Measurements from ENCODE around the gene SLC5A6. TPM values are rescaled to one million over a fixed set of nuclear protein-coding genes. Genes with fewer than 3 reads are reported as not detected.

The SLC5A6 gene
- 100 to 1,000 TPM; 147 to 190 TPM for total RNA-seq
- total RNA-seq, result 39.7 to 100 reads per million in 2 donors

GRCh38 chr2:27211943-27212625 lies at the start of gene SLC5A6, which contains the start of gene ATRAID:
Gene SLC5A6, minus strand, starts transcription at chr2:27212268. Its CDS starts 4,618 bp downstream, at chr2:27207650.
Gene ATRAID, plus strand, starts transcription at chr2:27212041. Its CDS starts 328 bp downstream, at chr2:27212369.
- H3K4me1 Mint-ChIP-seq, result peaks cover 34% of the 10 kb centered on the region
- H3K27me3 Mint-ChIP-seq, result no peaks in the 10 kb centered on the region
- DNase-seq, result peak; percentile 82 to 85 (median 84)
- peak within 1 kb of the TSS; percentile 99 for H3K4me3 Mint-ChIP-seq
- H3K27ac Mint-ChIP-seq, result peak within 1 kb of the TSS; percentile 99
- peaks cover 7% of the 10 kb centered on the region for H3K36me3 Mint-ChIP-seq (ENCODE audit: low read depth)
- H3K9me3 ChIP-seq (ENCODE audit: control insufficient read depth, low read length, poor library complexity, severe bottlenecking), result no peaks in the 10 kb centered on the region
- peak; percentile 90 for ATAC-seq

- H3K4me1 Mint-ChIP-seq, result peaks cover 30% of the 10 kb centered on the region
- ATAC-seq, result no peak
- H3K27me3 Mint-ChIP-seq, result peaks cover 70% of the 10 kb centered on the region
- no peak for DNase-seq
- peak overlapping the region; percentile 39 for H3K27ac Mint-ChIP-seq
- peak overlapping the region; percentile 90 for H3K4me3 Mint-ChIP-seq
- peaks cover 27% of the 10 kb centered on the region for H3K36me3 Mint-ChIP-seq (ENCODE audit: low read depth)
- no peaks in the 10 kb centered on the region for H3K9me3 ChIP-seq (ENCODE audit: control insufficient read depth, low read length, poor library complexity, severe bottlenecking)
Measured at GRCh38 chr2:27261241-27261925, 49.3 kb upstream of the SLC5A6 start.

- DNase-seq (no peak), ATAC-seq (no peak)
- Mint-ChIP-seq H3K36me3 (ENCODE audit: low read depth) (peaks cover 18% of the 10 kb centered on the region), H3K27me3 (peaks cover 75% of the 10 kb centered on the region), H3K4me3 (no peak overlapping the region), H3K4me1 (peaks cover 16% of the 10 kb centered on the region), H3K27ac (no peak overlapping the region)
- no peaks in the 10 kb centered on the region for H3K9me3 ChIP-seq (ENCODE audit: control insufficient read depth, low read length, poor library complexity, severe bottlenecking)
Measured at GRCh38 chr2:27258051-27258450, 46.0 kb upstream of the SLC5A6 start.

- DNase-seq (no peak), ATAC-seq (no peak)
- no peak overlapping the region for H3K27ac Mint-ChIP-seq
- no peaks in the 10 kb centered on the region for H3K9me3 ChIP-seq (ENCODE audit: control insufficient read depth, low read length, poor library complexity, severe bottlenecking)
- H3K36me3 Mint-ChIP-seq (ENCODE audit: low read depth), result peaks cover 18% of the 10 kb centered on the region
- H3K4me1 Mint-ChIP-seq, result peaks cover 14% of the 10 kb centered on the region
- H3K27me3 Mint-ChIP-seq, result peaks cover 75% of the 10 kb centered on the region
- no peak overlapping the region for H3K4me3 Mint-ChIP-seq
Measured at GRCh38 chr2:27256855-27257454, 44.9 kb upstream of the SLC5A6 start.

GRCh38 chr2:27255660-27256059 lies 43.6 kb upstream of the SLC5A6 start:
- DNase-seq (no peak), ATAC-seq (no peak)
- Mint-ChIP-seq H3K4me1 (peaks cover 5% of the 10 kb centered on the region), H3K27ac (no peak overlapping the region), H3K27me3 (peaks cover 74% of the 10 kb centered on the region), H3K4me3 (no peak overlapping the region), H3K36me3 (ENCODE audit: low read depth) (peaks cover 11% of the 10 kb centered on the region)
- H3K9me3 ChIP-seq (ENCODE audit: control insufficient read depth, low read length, poor library complexity, severe bottlenecking), result no peaks in the 10 kb centered on the region

- H3K27ac Mint-ChIP-seq, result no peak overlapping the region
- ATAC-seq, result no peak
- H3K27me3 Mint-ChIP-seq, result peaks cover 70% of the 10 kb centered on the region
- H3K9me3 ChIP-seq (ENCODE audit: control insufficient read depth, low read length, poor library complexity, severe bottlenecking), result no peaks in the 10 kb centered on the region
- H3K4me1 Mint-ChIP-seq, result peaks cover 4% of the 10 kb centered on the region
- H3K4me3 Mint-ChIP-seq, result no peak overlapping the region
- H3K36me3 Mint-ChIP-seq (ENCODE audit: low read depth), result peaks cover 10% of the 10 kb centered on the region
- DNase-seq, result no peak
Measured at GRCh38 chr2:27255187-27255586, 43.1 kb upstream of the SLC5A6 start.

- ATAC-seq (no peak), DNase-seq (no peak)
- no peaks in the 10 kb centered on the region for H3K9me3 ChIP-seq (ENCODE audit: control insufficient read depth, low read length, poor library complexity, severe bottlenecking)
- Mint-ChIP-seq H3K4me1 (peaks cover 4% of the 10 kb centered on the region), H3K27me3 (peaks cover 53% of the 10 kb centered on the region), H3K27ac (no peak overlapping the region), H3K4me3 (no peak overlapping the region), H3K36me3 (ENCODE audit: low read depth) (peaks cover 2% of the 10 kb centered on the region)
Measured at GRCh38 chr2:27251766-27252165, 39.7 kb upstream of the SLC5A6 start.

GRCh38 chr2:27250652-27251379 lies 38.7 kb upstream of the SLC5A6 start:
- no peak for ATAC-seq
- H3K27ac Mint-ChIP-seq, result no peak overlapping the region
- H3K27me3 Mint-ChIP-seq, result peaks cover 44% of the 10 kb centered on the region
- H3K4me1 Mint-ChIP-seq, result peaks cover 4% of the 10 kb centered on the region
- no peak overlapping the region for H3K4me3 Mint-ChIP-seq
- peaks cover 2% of the 10 kb centered on the region for H3K36me3 Mint-ChIP-seq (ENCODE audit: low read depth)
- H3K9me3 ChIP-seq (ENCODE audit: control insufficient read depth, low read length, poor library complexity, severe bottlenecking), result no peaks in the 10 kb centered on the region
- DNase-seq, result no peak

- DNase-seq (peak in 1 of 3 donors; percentile 33), ATAC-seq (peak; percentile 73)
- peaks cover 36% of the 10 kb centered on the region for H3K27me3 Mint-ChIP-seq
- H3K27ac Mint-ChIP-seq, result no peak overlapping the region
- no peak overlapping the region for H3K4me3 Mint-ChIP-seq
- H3K9me3 ChIP-seq (ENCODE audit: control insufficient read depth, low read length, poor library complexity, severe bottlenecking), result no peaks in the 10 kb centered on the region
- H3K36me3 Mint-ChIP-seq (ENCODE audit: low read depth), result peaks cover 2% of the 10 kb centered on the region
- H3K4me1 Mint-ChIP-seq, result peaks cover 3% of the 10 kb centered on the region
Measured at GRCh38 chr2:27249891-27250651, 38.0 kb upstream of the SLC5A6 start.

- Mint-ChIP-seq H3K27ac (no peak overlapping the region), H3K4me3 (no peak overlapping the region), H3K4me1 (peaks cover 3% of the 10 kb centered on the region), H3K36me3 (ENCODE audit: low read depth) (peaks cover 2% of the 10 kb centered on the region), H3K27me3 (peaks cover 29% of the 10 kb centered on the region)
- no peaks in the 10 kb centered on the region for H3K9me3 ChIP-seq (ENCODE audit: control insufficient read depth, low read length, poor library complexity, severe bottlenecking)
- DNase-seq (no peak), ATAC-seq (no peak)
Measured at GRCh38 chr2:27249159-27249890, 37.3 kb upstream of the SLC5A6 start.

- H3K27me3 Mint-ChIP-seq, result peaks cover 27% of the 10 kb centered on the region
- H3K36me3 Mint-ChIP-seq (ENCODE audit: low read depth), result peaks cover 2% of the 10 kb centered on the region
- no peaks in the 10 kb centered on the region for H3K9me3 ChIP-seq (ENCODE audit: control insufficient read depth, low read length, poor library complexity, severe bottlenecking)
- no peak for ATAC-seq
- peak overlapping the region; percentile 24 for H3K27ac Mint-ChIP-seq
- H3K4me1 Mint-ChIP-seq, result peaks cover 3% of the 10 kb centered on the region
- DNase-seq, result no peak
- H3K4me3 Mint-ChIP-seq, result no peak overlapping the region
Measured at GRCh38 chr2:27247893-27248292, 35.8 kb upstream of the SLC5A6 start.

GRCh38 chr2:27245626-27246025 lies 33.6 kb upstream of the SLC5A6 start:
- no peaks in the 10 kb centered on the region for H3K9me3 ChIP-seq (ENCODE audit: control insufficient read depth, low read length, poor library complexity, severe bottlenecking)
- H3K4me1 Mint-ChIP-seq, result no peaks in the 10 kb centered on the region
- DNase-seq (no peak), ATAC-seq (no peak)
- H3K36me3 Mint-ChIP-seq (ENCODE audit: low read depth), result no peaks in the 10 kb centered on the region
- H3K27ac Mint-ChIP-seq, result no peak overlapping the region
- peaks cover 13% of the 10 kb centered on the region for H3K27me3 Mint-ChIP-seq
- no peak overlapping the region for H3K4me3 Mint-ChIP-seq
